HepG2 (cell line): Measurements from ENCODE around the gene CPN1. TPM values are rescaled to one million over a fixed set of nuclear protein-coding genes. Genes with fewer than 3 reads are reported as not detected.

Source experiments
- ATF4 ChIP-seq, 2 experiments: fragments of 450-650 bp in 1 of 2; sonication (generic) in 1 of 2; formaldehyde crosslinking; IDR thresholded peaks; 2 replicates each; pipeline versions ENCODE4 v1.5.0 to v1.8.0; 2020 to 2022; ENCODE audit warnings: mild to moderate bottlenecking in 1 of 2, missing genetic modification reagents in 1 of 2
- ERF ChIP-seq: IDR thresholded peaks from 2 replicates; pipeline ENCODE4 v1.6.1; 2018; ENCODE audit warnings: missing biosample characterization, missing genetic modification reagents
- HOMEZ ChIP-seq: IDR thresholded peaks from 2 replicates; pipeline ENCODE4 v1.6.1; 2016; ENCODE audit warnings: low read depth
- MAFG ChIP-seq: sonication (generic); formaldehyde crosslinking; IDR thresholded peaks from 2 replicates; pipeline ENCODE4 v1.5.1; 2020; ENCODE audit warnings: mild to moderate bottlenecking, missing genetic modification reagents
- MIER2 ChIP-seq: IDR thresholded peaks from 2 replicates; pipeline ENCODE4 v1.6.1; 2016; ENCODE audit warnings: missing biosample characterization, missing genetic modification reagents
- POGZ ChIP-seq: sonication (generic); formaldehyde crosslinking; IDR thresholded peaks from 2 replicates; pipeline ENCODE4 v1.4.0; 2020; ENCODE audit warnings: mild to moderate bottlenecking, missing genetic modification reagents
- POLR2G ChIP-seq: fragments of 200-400 bp; formaldehyde crosslinking; IDR thresholded peaks from 2 replicates; pipeline ENCODE4 v1.6.1; 2018; ENCODE audit warnings: mild to moderate bottlenecking, low read depth, low read length, moderate library complexity
- RXRB ChIP-seq: IDR thresholded peaks from 2 replicates; pipeline ENCODE4 v1.6.1; 2016; ENCODE audit warnings: borderline replicate concordance, missing genetic modification reagents, missing compliant biosample characterization
- SMARCC2 ChIP-seq: fragments of 450-650 bp; IDR thresholded peaks from 2 replicates; pipeline ENCODE4 v1.6.1; 2017; ENCODE audit warnings: antibody characterized with exemption, mild to moderate bottlenecking
- SSRP1 ChIP-seq: IDR thresholded peaks from 2 replicates; pipeline ENCODE4 v1.6.1; 2016; ENCODE audit warnings: control low read depth
- ZMAT3 ChIP-seq: sonication (generic); formaldehyde crosslinking; conservative IDR thresholded peaks from 2 replicates; pipeline ENCODE4 v1.7.0; 2021; ENCODE audit warnings: missing genetic modification reagents
- ZNF205 ChIP-seq: IDR thresholded peaks from 2 replicates; pipeline ENCODE4 v1.6.1; 2018; ENCODE audit warnings: missing biosample characterization, missing genetic modification reagents
- ZNF547 ChIP-seq: sonication (generic); formaldehyde crosslinking; IDR thresholded peaks from 2 replicates; pipeline ENCODE4 v1.5.1; 2020; ENCODE audit warnings: mild to moderate bottlenecking, missing genetic modification reagents
- ZNF556 ChIP-seq: sonication (generic); formaldehyde crosslinking; IDR thresholded peaks from 2 replicates; pipeline ENCODE4 v1.4.0; 2020; ENCODE audit warnings: mild to moderate bottlenecking, missing genetic modification reagents, borderline replicate concordance
- ZNF7 ChIP-seq: IDR thresholded peaks from 2 replicates; pipeline ENCODE4 v1.6.1; 2016; ENCODE audit warnings: missing biosample characterization, missing genetic modification reagents
- polyA plus RNA-seq, 8 experiments: library from polyadenylated mRNA; depleted of rRNA in 3 of 8; stranded (reverse) in 7 of 8; unstranded in 1 of 8; fragments of >200 nt; fragmentation: Illumina TruSeq in 4 of 8; extraction: Trizol in 4 of 8; gene quantifications; 2 replicates each; pipeline versions ENCODE4 v1.2.1 to v1.2.3, GENCODE V29; 2011 to 2016; ENCODE audit warnings: low read depth in 4 of 8, missing spikeins in 1 of 8, mixed read lengths in 1 of 8; ENCODE audit not compliant: insufficient read depth in 1 of 8
- total RNA-seq, 5 experiments: library from RNA; depleted of rRNA; stranded (reverse); fragments of >200 nt; fragmentation: Illumina TruSeq; extraction: Trizol; gene quantifications; 2 replicates each; pipeline ENCODE4 v1.2.3, GENCODE V29; 2016; ENCODE audit warnings: low read depth in 1 of 5
- TF ChIP-seq, protein P1 (sequence below): sonication (generic); formaldehyde crosslinking; IDR thresholded peaks from 2 replicates; pipeline ENCODE4 v1.4.0; 2020; ENCODE audit warnings: missing genetic modification reagents
- TF ChIP-seq, protein P2 (sequence below): sonication (generic); formaldehyde crosslinking; conservative IDR thresholded peaks from 2 replicates; pipeline ENCODE4 v1.4.0; 2020; ENCODE audit warnings: missing genetic modification reagents
- TF ChIP-seq, protein P3 (sequence below): sonication (generic); formaldehyde crosslinking; IDR thresholded peaks from 2 replicates; pipeline ENCODE4 v1.4.0; 2020; ENCODE audit warnings: mild to moderate bottlenecking, missing genetic modification reagents

The CPN1 gene
- total and polyA plus RNA-seq, 2 of the 13 experiments (the other 11 are each of a cell fraction or from before 2014, with no cell fraction given), result 17.3 to 35.1 TPM

GRCh38 chr10:100038561-100039071 lies 43.1 kb downstream of the CPN1 start (continued):
- TF ChIP-seq, protein P1, sequence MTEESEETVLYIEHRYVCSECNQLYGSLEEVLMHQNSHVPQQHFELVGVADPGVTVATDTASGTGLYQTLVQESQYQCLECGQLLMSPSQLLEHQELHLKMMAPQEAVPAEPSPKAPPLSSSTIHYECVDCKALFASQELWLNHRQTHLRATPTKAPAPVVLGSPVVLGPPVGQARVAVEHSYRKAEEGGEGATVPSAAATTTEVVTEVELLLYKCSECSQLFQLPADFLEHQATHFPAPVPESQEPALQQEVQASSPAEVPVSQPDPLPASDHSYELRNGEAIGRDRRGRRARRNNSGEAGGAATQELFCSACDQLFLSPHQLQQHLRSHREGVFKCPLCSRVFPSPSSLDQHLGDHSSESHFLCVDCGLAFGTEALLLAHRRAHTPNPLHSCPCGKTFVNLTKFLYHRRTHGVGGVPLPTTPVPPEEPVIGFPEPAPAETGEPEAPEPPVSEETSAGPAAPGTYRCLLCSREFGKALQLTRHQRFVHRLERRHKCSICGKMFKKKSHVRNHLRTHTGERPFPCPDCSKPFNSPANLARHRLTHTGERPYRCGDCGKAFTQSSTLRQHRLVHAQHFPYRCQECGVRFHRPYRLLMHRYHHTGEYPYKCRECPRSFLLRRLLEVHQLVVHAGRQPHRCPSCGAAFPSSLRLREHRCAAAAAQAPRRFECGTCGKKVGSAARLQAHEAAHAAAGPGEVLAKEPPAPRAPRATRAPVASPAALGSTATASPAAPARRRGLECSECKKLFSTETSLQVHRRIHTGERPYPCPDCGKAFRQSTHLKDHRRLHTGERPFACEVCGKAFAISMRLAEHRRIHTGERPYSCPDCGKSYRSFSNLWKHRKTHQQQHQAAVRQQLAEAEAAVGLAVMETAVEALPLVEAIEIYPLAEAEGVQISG (CRISPR knock-in tag), result 0 out of 2 replicates have a peak, but pooled peaks have one; percentile 14
- no peak for TF ChIP-seq ATF4 (CRISPR knock-in tag; IDR thresholded peaks at IDR 0.05)
- TF ChIP-seq SMARCC2, result no peak
- TF ChIP-seq ZNF556 (CRISPR knock-in tag), result no peak
- TF ChIP-seq, protein P2, sequence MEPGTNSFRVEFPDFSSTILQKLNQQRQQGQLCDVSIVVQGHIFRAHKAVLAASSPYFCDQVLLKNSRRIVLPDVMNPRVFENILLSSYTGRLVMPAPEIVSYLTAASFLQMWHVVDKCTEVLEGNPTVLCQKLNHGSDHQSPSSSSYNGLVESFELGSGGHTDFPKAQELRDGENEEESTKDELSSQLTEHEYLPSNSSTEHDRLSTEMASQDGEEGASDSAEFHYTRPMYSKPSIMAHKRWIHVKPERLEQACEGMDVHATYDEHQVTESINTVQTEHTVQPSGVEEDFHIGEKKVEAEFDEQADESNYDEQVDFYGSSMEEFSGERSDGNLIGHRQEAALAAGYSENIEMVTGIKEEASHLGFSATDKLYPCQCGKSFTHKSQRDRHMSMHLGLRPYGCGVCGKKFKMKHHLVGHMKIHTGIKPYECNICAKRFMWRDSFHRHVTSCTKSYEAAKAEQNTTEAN (CRISPR knock-in tag), result no peak
- TF ChIP-seq, protein P3, sequence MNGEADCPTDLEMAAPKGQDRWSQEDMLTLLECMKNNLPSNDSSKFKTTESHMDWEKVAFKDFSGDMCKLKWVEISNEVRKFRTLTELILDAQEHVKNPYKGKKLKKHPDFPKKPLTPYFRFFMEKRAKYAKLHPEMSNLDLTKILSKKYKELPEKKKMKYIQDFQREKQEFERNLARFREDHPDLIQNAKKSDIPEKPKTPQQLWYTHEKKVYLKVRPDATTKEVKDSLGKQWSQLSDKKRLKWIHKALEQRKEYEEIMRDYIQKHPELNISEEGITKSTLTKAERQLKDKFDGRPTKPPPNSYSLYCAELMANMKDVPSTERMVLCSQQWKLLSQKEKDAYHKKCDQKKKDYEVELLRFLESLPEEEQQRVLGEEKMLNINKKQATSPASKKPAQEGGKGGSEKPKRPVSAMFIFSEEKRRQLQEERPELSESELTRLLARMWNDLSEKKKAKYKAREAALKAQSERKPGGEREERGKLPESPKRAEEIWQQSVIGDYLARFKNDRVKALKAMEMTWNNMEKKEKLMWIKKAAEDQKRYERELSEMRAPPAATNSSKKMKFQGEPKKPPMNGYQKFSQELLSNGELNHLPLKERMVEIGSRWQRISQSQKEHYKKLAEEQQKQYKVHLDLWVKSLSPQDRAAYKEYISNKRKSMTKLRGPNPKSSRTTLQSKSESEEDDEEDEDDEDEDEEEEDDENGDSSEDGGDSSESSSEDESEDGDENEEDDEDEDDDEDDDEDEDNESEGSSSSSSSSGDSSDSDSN (CRISPR knock-in tag), result peak; percentile 42; the same call in 1 of the 2 replicates
- TF ChIP-seq ERF (CRISPR knock-in tag), result peak; percentile 65; the same call in 1 of the 2 replicates
- no peak for TF ChIP-seq ZNF547 (CRISPR knock-in tag)
- TF ChIP-seq ZNF205 (CRISPR knock-in tag), result no peak
- no peak for TF ChIP-seq MAFG (CRISPR knock-in tag)
- TF ChIP-seq SSRP1 (CRISPR knock-in tag), result no peak
- peak; percentile 58 for TF ChIP-seq RXRB (CRISPR knock-in tag)
- no peak for TF ChIP-seq MIER2 (CRISPR knock-in tag)
- TF ChIP-seq HOMEZ (CRISPR knock-in tag), result peak; percentile 69; the same call in 1 of the 2 replicates
- no peak for TF ChIP-seq ZNF7 (CRISPR knock-in tag)
- TF ChIP-seq POLR2G, result no peak
- TF ChIP-seq POGZ (CRISPR knock-in tag), result peak; percentile 81
- TF ChIP-seq ZMAT3 (CRISPR knock-in tag), result 0 out of 2 replicates have a peak, but pooled peaks have one; percentile 23
